ENCODE data around the gene RASL10A. TPM values are rescaled to one million over a fixed set of nuclear protein-coding genes. Genes with fewer than 3 reads are reported as not detected.

RASL10A gene
- polyA plus RNA-seq, 1 donor from 2014 or later, result not detected

GRCh38 chr22:29331658-29332300 lies 16.3 kb upstream of the RASL10A start:
- no peak overlapping the region for H3K4me3 Mint-ChIP-seq
- H3K36me3 Mint-ChIP-seq, result peaks cover 5% of the 10 kb centered on the region
- H3K4me1 Mint-ChIP-seq, result no peaks in the 10 kb centered on the region
- H3K9me3 Mint-ChIP-seq, result no peaks in the 10 kb centered on the region
- H3K27me3 Mint-ChIP-seq, result no peaks in the 10 kb centered on the region
- no peak overlapping the region for H3K27ac Mint-ChIP-seq

- Mint-ChIP-seq H3K9me3 (no peaks in the 10 kb centered on the region), H3K4me3 (no peak overlapping the region), H3K27me3 (no peaks in the 10 kb centered on the region), H3K4me1 (no peaks in the 10 kb centered on the region), H3K36me3 (peaks cover 5% of the 10 kb centered on the region), H3K27ac (no peak overlapping the region)
These were observed 15.7 kb upstream of the RASL10A start for GRCh38 chr22:29331213-29331612.

- no peak overlapping the region for H3K4me3 Mint-ChIP-seq
- H3K27me3 Mint-ChIP-seq, result no peaks in the 10 kb centered on the region
- H3K4me1 Mint-ChIP-seq, result no peaks in the 10 kb centered on the region
- peaks cover 5% of the 10 kb centered on the region for H3K36me3 Mint-ChIP-seq
- H3K27ac Mint-ChIP-seq, result no peak overlapping the region
- no peaks in the 10 kb centered on the region for H3K9me3 Mint-ChIP-seq
These were observed 15.3 kb upstream of the RASL10A start for GRCh38 chr22:29330753-29331152.

GRCh38 chr22:29330291-29330690 lies 14.8 kb upstream of the RASL10A start:
- Mint-ChIP-seq H3K4me3 (no peak overlapping the region), H3K9me3 (no peaks in the 10 kb centered on the region), H3K36me3 (peaks cover 2% of the 10 kb centered on the region), H3K27me3 (no peaks in the 10 kb centered on the region), H3K27ac (no peak overlapping the region), H3K4me1 (no peaks in the 10 kb centered on the region)

GRCh38 chr22:29329581-29329980 lies 14.1 kb upstream of the RASL10A start:
- Mint-ChIP-seq H3K4me1 (no peaks in the 10 kb centered on the region), H3K27ac (peak overlapping the region in 1 of 3 donors; percentile 67), H3K4me3 (no peak overlapping the region), H3K36me3 (peaks cover 2% of the 10 kb centered on the region), H3K9me3 (no peaks in the 10 kb centered on the region), H3K27me3 (no peaks in the 10 kb centered on the region)

- H3K4me1 Mint-ChIP-seq, result peaks cover 0 to 2% (median 0%) of the 10 kb centered on the region in 3 donors
- no peak overlapping the region for H3K4me3 Mint-ChIP-seq
- no peaks in the 10 kb centered on the region for H3K9me3 Mint-ChIP-seq
- H3K36me3 Mint-ChIP-seq, result peaks cover 2% of the 10 kb centered on the region
- peak overlapping the region in 1 of 3 donors; percentile 67 for H3K27ac Mint-ChIP-seq
- no peaks in the 10 kb centered on the region for H3K27me3 Mint-ChIP-seq
These were observed 13.3 kb upstream of the RASL10A start for GRCh38 chr22:29328566-29329500.

GRCh38 chr22:29328055-29328454 lies 12.6 kb upstream of the RASL10A start:
- H3K27me3 Mint-ChIP-seq, result no peaks in the 10 kb centered on the region
- H3K27ac Mint-ChIP-seq, result no peak overlapping the region
- H3K4me1 Mint-ChIP-seq, result peaks cover 0 to 2% (median 0%) of the 10 kb centered on the region in 3 donors
- no peak overlapping the region for H3K4me3 Mint-ChIP-seq
- H3K9me3 Mint-ChIP-seq, result no peaks in the 10 kb centered on the region
- peaks cover 2% of the 10 kb centered on the region for H3K36me3 Mint-ChIP-seq

- no peak overlapping the region for H3K4me3 Mint-ChIP-seq
- no peak overlapping the region for H3K27ac Mint-ChIP-seq
- peaks cover 2% of the 10 kb centered on the region for H3K36me3 Mint-ChIP-seq
- no peaks in the 10 kb centered on the region for H3K27me3 Mint-ChIP-seq
- H3K4me1 Mint-ChIP-seq, result peaks cover 0 to 2% (median 0%) of the 10 kb centered on the region in 3 donors
- no peaks in the 10 kb centered on the region for H3K9me3 Mint-ChIP-seq
These were observed 11.7 kb upstream of the RASL10A start for GRCh38 chr22:29327089-29327764.

GRCh38 chr22:29326481-29326880 lies 11.0 kb upstream of the RASL10A start:
- Mint-ChIP-seq H3K4me1 (peaks cover 0 to 2% (median 0%) of the 10 kb centered on the region in 3 donors), H3K4me3 (no peak overlapping the region), H3K27ac (peak overlapping the region in 1 of 3 donors; percentile 11), H3K27me3 (no peaks in the 10 kb centered on the region), H3K9me3 (no peaks in the 10 kb centered on the region), H3K36me3 (peaks cover 2% of the 10 kb centered on the region)

- peak overlapping the region in 1 of 3 donors; percentile 7 for H3K27ac Mint-ChIP-seq
- no peaks in the 10 kb centered on the region for H3K27me3 Mint-ChIP-seq
- H3K9me3 Mint-ChIP-seq, result no peaks in the 10 kb centered on the region
- H3K4me1 Mint-ChIP-seq, result peaks cover 0 to 2% (median 0%) of the 10 kb centered on the region in 3 donors
- no peak overlapping the region for H3K4me3 Mint-ChIP-seq
- H3K36me3 Mint-ChIP-seq, result peaks cover 2% of the 10 kb centered on the region
These were observed 10.4 kb upstream of the RASL10A start for GRCh38 chr22:29325785-29326315.

GRCh38 chr22:29325356-29325755 lies 9.9 kb upstream of the RASL10A start:
- peak overlapping the region in 2 of 3 donors; percentile 7 to 53 for H3K27ac Mint-ChIP-seq
- H3K36me3 Mint-ChIP-seq, result peaks cover 2% of the 10 kb centered on the region
- no peaks in the 10 kb centered on the region for H3K9me3 Mint-ChIP-seq
- H3K4me1 Mint-ChIP-seq, result peaks cover 0 to 2% (median 0%) of the 10 kb centered on the region in 3 donors
- H3K27me3 Mint-ChIP-seq, result no peaks in the 10 kb centered on the region
- no peak overlapping the region for H3K4me3 Mint-ChIP-seq

- Mint-ChIP-seq H3K27me3 (no peaks in the 10 kb centered on the region), H3K36me3 (peaks cover 2% of the 10 kb centered on the region), H3K4me3 (no peak overlapping the region), H3K4me1 (peaks cover 0 to 2% (median 0%) of the 10 kb centered on the region in 3 donors), H3K27ac (no peak overlapping the region), H3K9me3 (no peaks in the 10 kb centered on the region)
These were observed 8.1 kb upstream of the RASL10A start for GRCh38 chr22:29323641-29324040.

- Mint-ChIP-seq H3K27ac (no peak overlapping the region), H3K27me3 (peaks cover 7% of the 10 kb centered on the region), H3K4me1 (peaks cover 0 to 5% (median 2%) of the 10 kb centered on the region in 3 donors), H3K36me3 (peaks cover 5% of the 10 kb centered on the region), H3K4me3 (no peak overlapping the region), H3K9me3 (no peaks in the 10 kb centered on the region)
These were observed 5.0 kb upstream of the RASL10A start for GRCh38 chr22:29320546-29320945.

GRCh38 chr22:29319072-29319471 lies 3.6 kb upstream of the RASL10A start:
- no peak overlapping the region for H3K27ac Mint-ChIP-seq
- H3K9me3 Mint-ChIP-seq, result no peaks in the 10 kb centered on the region
- no peak overlapping the region for H3K4me3 Mint-ChIP-seq
- peaks cover 5 to 9% (median 6%) of the 10 kb centered on the region in 3 donors for H3K4me1 Mint-ChIP-seq
- H3K36me3 Mint-ChIP-seq, result peaks cover 5% of the 10 kb centered on the region
- peaks cover 15% of the 10 kb centered on the region for H3K27me3 Mint-ChIP-seq
